Measurements from ENCODE around the gene PHF21B.

Gene PHF21B

DNA sequence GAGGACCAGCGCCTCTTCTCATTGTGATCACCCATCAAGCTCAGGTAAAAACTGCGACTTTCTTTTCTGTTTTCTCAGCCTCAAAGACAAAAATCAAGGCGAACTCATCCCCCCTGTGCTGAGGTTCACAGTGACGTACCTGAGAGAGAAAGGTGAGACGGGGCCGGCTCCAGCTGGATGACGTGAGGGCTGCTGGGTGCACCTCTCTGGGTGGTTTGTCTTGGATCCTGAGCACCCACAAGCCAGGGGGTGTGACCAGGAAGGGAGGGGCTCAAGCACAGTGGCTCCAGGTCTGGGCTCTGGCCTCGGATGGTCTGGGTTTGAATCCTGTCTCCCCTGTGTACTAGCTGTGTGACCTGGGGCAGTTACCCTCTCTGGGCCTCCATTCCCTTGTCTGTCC is 164.6 kb downstream of the PHF21B start:
- no peak overlapping the region for H2AFZ ChIP-seq (ENCODE audit: low read length)
- H3K27ac ChIP-seq (ENCODE audit: low read depth, low read length, poor library complexity, severe bottlenecking): no peak overlapping the region
- H3F3A ChIP-seq (ENCODE audit: insufficient read depth, low read length): no peaks in the 10 kb centered on the region
- peaks cover 3% of the 10 kb centered on the region; the same call in 1 of the 2 replicates for H3K27me3 ChIP-seq (ENCODE audit: insufficient read depth, low read length)
- no peak overlapping the region for H3K9ac ChIP-seq (ENCODE audit: low read length)
- no peaks in the 10 kb centered on the region for H3K4me1 ChIP-seq (ENCODE audit: insufficient read depth, low read length, severe bottlenecking)
- H3K4me2 ChIP-seq (ENCODE audit: low read length): no peak overlapping the region
- H3K4me3 ChIP-seq (ENCODE audit: low read depth, low read length, poor library complexity, severe bottlenecking): no peak overlapping the region
- H3K36me3 ChIP-seq (ENCODE audit: insufficient read depth, low read length): no peaks in the 10 kb centered on the region
- TF ChIP-seq EZH2 (IDR thresholded peaks at IDR 0.05; ENCODE audit: borderline replicate concordance, low read length): no peak
- TF ChIP-seq, protein P1, sequence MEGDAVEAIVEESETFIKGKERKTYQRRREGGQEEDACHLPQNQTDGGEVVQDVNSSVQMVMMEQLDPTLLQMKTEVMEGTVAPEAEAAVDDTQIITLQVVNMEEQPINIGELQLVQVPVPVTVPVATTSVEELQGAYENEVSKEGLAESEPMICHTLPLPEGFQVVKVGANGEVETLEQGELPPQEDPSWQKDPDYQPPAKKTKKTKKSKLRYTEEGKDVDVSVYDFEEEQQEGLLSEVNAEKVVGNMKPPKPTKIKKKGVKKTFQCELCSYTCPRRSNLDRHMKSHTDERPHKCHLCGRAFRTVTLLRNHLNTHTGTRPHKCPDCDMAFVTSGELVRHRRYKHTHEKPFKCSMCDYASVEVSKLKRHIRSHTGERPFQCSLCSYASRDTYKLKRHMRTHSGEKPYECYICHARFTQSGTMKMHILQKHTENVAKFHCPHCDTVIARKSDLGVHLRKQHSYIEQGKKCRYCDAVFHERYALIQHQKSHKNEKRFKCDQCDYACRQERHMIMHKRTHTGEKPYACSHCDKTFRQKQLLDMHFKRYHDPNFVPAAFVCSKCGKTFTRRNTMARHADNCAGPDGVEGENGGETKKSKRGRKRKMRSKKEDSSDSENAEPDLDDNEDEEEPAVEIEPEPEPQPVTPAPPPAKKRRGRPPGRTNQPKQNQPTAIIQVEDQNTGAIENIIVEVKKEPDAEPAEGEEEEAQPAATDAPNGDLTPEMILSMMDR (IDR thresholded peaks at IDR 0.05; ENCODE audit: low read length): no peak
- H3K9me2 ChIP-seq (ENCODE audit: low read depth, low read length): no peaks in the 10 kb centered on the region
- no peaks in the 10 kb centered on the region for H3K79me2 ChIP-seq (ENCODE audit: insufficient read depth, low read length)
- no peaks in the 10 kb centered on the region for H4K20me1 ChIP-seq (ENCODE audit: insufficient read depth, low read length)
- H3K9me3 ChIP-seq (ENCODE audit: low read length): no peaks in the 10 kb centered on the region

DNA sequence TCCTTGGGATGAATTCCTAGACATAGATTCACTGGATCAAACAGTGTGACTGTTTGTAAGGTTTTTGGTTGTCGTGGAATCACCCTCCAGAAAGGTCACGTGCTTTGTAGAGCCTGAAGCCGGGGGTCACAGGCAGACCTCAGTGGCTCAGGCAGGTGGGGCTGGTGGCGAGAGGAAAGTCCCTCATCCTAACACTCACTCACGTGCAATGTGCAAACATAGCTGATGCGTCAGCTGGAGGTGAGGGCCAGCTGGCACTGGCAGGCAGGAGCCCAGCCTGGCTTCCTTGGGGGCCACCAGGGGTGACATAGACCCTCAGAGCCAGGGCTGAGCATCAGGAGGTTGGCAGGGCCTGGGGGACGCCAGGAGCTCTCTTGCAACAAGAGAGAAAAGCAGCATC is 167.4 kb downstream of the PHF21B start:
- Histone ChIP-seq H3K27me3 (ENCODE audit: insufficient read depth, low read length) (peaks cover 4% of the 10 kb centered on the region; the same call in 1 of the 2 replicates), H2AFZ (ENCODE audit: low read length) (no peak overlapping the region), H3K4me3 (ENCODE audit: low read depth, low read length, poor library complexity, severe bottlenecking) (no peak overlapping the region), H3K9me2 (ENCODE audit: low read depth, low read length) (no peaks in the 10 kb centered on the region), H3K9ac (ENCODE audit: low read length) (no peak overlapping the region), H3K4me1 (ENCODE audit: insufficient read depth, low read length, severe bottlenecking) (no peaks in the 10 kb centered on the region), H3K36me3 (ENCODE audit: insufficient read depth, low read length) (no peaks in the 10 kb centered on the region), H3K79me2 (ENCODE audit: insufficient read depth, low read length) (no peaks in the 10 kb centered on the region), H3K9me3 (ENCODE audit: low read length) (no peaks in the 10 kb centered on the region), H3K27ac (ENCODE audit: low read depth, low read length, poor library complexity, severe bottlenecking) (no peak overlapping the region), H3F3A (ENCODE audit: insufficient read depth, low read length) (no peaks in the 10 kb centered on the region), H3K4me2 (ENCODE audit: low read length) (no peak overlapping the region), H4K20me1 (ENCODE audit: insufficient read depth, low read length) (no peaks in the 10 kb centered on the region)
- no peak for TF ChIP-seq EZH2 (IDR thresholded peaks at IDR 0.05; ENCODE audit: borderline replicate concordance, low read length)
- TF ChIP-seq, protein P1 (IDR thresholded peaks at IDR 0.05; ENCODE audit: low read length): no peak

DNA sequence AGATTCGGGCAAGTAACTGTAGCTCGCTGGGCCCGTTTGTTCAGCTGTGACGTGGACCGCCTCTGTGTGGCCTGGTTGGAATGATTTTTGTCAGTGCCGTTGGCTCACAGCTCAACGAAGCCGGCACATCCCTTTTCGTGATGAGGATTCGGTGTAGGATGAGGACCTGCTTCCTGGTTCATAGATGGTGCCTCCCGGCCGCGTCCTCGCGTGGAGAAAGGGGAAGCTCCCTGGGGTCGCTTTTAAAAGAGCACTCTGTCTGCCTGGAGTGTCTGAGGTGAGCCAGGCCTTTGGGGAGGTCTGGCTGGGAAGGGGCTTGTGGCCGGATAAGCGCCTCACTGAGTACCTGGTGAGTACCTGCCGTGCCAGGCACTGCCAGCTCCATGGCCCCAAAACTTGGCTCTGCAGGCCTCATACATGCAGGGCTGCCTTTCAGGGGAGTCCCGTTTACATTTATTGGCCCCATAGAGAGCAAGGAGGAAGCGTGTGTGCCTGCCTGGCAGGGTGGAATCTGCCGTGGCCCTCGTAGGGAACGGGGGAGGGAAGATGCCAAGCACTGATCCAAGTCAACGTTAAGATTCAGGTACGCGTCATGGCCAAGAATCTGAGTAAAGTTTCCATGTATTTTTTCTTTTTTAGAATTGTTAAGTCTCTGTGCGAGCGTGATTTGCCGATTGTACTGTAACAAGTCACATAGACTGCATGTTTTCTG is 169.0 kb downstream of the PHF21B start:
- no peak overlapping the region for H2AFZ ChIP-seq (ENCODE audit: low read length)
- no peaks in the 10 kb centered on the region for H3K9me3 ChIP-seq (ENCODE audit: low read length)
- no peak overlapping the region for H3K27ac ChIP-seq (ENCODE audit: low read depth, low read length, poor library complexity, severe bottlenecking)
- H3K4me2 ChIP-seq (ENCODE audit: low read length): no peak overlapping the region
- H3F3A ChIP-seq (ENCODE audit: insufficient read depth, low read length): no peaks in the 10 kb centered on the region
- no peaks in the 10 kb centered on the region for H3K9me2 ChIP-seq (ENCODE audit: low read depth, low read length)
- no peak overlapping the region for H3K4me3 ChIP-seq (ENCODE audit: low read depth, low read length, poor library complexity, severe bottlenecking)
- no peaks in the 10 kb centered on the region for H3K4me1 ChIP-seq (ENCODE audit: insufficient read depth, low read length, severe bottlenecking)
- no peak for TF ChIP-seq EZH2 (IDR thresholded peaks at IDR 0.05; ENCODE audit: borderline replicate concordance, low read length)
- TF ChIP-seq, protein P1 (IDR thresholded peaks at IDR 0.05; ENCODE audit: low read length): no peak
- peaks cover 6% of the 10 kb centered on the region; the same call in 1 of the 2 replicates for H3K27me3 ChIP-seq (ENCODE audit: insufficient read depth, low read length)
- H4K20me1 ChIP-seq (ENCODE audit: insufficient read depth, low read length): no peaks in the 10 kb centered on the region
- H3K79me2 ChIP-seq (ENCODE audit: insufficient read depth, low read length): no peaks in the 10 kb centered on the region
- H3K36me3 ChIP-seq (ENCODE audit: insufficient read depth, low read length): no peaks in the 10 kb centered on the region
- no peak overlapping the region for H3K9ac ChIP-seq (ENCODE audit: low read length)
